Activated CD8-positive, alpha-beta memory T cell treated with anti-CD3 and anti-CD28 coated beads for 4 hours (primary cell): Measurements from ENCODE around the gene FTO.
"Not testable (repeated sequence)": the region's sequence is repeated elsewhere in the genome, so short reads cannot be mapped to it uniquely, and the experiment has no call there.

Source experiments
- DNase-seq, 2 donors: peaks; one replicate each; pipeline ENCODE4 v3.0.0-alpha.2; 2020; ENCODE audit warnings: low read depth in 2 of 2

Gene FTO

DNA sequence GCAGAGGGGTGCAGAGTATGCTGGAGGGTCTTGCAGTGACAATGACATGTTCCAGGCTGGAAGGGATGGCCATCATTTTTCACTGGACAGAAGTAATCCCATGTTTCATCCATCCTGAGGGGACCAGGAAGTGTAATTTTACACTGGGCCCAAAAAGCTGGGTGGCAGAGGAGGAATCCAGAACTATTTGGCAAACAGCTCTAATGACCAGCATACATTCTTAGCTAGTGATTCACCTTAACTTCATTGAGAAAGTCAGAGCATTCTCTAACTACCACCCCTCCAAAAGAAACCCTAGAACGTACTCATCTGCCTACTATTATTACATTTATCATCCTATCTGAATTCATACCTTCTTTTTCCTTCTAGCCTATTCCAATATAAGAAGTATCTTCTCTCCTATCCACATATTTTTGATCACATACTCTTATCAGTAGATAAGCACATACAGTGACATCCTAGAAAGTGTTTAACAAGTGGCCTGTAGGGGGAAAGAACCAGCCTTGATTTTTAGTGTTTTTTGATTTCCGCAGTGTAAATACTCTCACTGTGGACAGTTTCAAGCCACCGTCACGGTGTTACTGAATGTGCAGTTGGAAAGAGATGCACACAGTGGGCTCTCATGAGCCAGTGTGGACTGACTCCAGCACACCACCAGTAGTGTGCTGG lies 118.1 kb downstream of the FTO start:
- no peak for DNase-seq

DNA sequence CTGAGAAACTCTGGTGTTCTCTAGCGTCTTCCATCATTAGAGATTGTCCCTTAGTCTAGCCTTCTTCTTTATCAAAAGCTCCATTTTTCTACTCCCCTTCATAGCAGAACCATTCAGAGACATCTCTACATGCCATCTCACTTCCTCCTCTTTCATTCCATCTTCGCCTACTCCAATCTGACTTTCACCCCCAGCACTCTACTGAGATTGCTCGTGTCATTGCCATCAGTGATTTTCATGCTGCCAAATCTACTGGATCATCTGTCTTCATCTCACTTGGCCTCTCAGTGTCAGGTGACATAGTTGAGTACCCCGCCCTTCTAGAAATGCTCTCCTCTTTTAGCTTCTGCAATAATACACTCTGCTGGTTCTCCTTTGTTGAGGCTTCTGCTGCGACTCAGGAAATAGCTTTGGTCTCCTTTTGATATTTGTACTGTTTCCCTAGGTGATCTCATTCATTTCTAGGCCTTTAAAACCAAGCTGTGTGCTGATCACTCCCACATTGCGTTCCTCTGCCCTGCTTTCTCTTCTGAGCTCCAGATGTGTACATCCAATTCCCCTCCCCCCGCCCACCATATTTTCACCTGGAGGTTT lies 119.1 kb downstream of the FTO start:
- DNase-seq = no peak

DNA sequence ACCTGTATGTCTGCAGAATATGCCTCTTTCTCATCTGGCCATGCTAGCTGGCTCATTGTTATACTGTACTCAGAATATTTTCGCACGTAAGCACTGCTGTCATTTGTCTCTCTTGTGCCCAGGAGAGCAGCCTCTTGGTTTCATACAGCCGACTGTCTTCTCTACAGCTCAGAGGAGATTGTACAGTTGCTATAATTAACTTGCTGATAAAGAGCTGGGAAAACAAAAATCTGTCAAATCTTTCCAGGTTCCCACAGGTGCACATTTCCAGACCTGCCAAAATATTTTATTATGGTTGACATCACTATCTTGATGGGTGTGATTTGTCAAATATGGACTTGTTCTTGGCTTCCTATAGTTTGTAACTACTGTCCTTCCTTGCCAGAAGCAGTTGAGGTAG lies 122.7 kb downstream of the FTO start:
- no peak for DNase-seq

DNA sequence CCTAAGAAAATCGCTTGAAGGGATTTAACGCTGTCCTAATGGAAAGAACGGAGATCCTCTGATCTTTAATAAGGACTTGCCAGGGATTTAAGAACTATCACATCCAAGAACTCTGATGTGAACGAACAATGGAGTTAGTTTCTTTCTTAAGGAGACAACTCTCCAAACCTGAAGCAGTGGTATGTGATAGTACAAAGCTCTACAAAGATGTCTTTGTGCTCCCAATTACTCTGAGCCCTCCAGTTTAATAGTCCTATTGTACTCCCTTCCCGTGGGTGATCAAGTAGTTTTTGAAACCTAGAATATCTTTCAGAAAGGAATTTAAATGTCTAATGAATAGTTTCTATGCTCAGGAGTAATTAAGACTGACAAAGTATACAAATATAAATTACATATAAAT lies 123.8 kb downstream of the FTO start:
- DNase-seq = no peak

DNA sequence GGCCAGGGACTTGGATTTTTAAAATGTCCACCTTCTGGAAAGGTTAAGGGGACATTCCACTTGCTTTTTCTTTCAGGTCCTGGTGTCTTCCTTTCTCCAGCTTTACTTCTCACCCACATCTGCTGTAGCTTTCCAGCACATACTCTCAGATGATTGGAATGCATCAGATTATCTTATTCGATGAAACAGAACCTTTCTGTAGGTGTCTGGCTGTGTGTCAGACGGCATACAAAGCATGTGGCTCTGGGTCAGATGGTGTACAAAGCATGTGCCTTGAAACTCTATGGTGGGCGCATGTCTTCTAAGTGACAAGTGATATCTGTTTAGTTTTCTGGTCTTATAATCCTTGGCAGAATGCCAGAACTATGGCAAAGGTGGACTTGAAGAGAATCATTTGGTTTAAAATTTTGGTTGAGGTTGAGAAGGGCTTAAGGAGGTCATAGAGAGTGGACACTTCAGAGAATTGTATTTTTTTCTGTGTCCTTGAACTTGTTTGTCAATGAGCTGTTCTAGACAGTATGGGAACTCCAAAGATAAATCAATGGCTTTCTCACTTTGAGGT lies 125.3 kb downstream of the FTO start:
- DNase-seq = no peak

DNA sequence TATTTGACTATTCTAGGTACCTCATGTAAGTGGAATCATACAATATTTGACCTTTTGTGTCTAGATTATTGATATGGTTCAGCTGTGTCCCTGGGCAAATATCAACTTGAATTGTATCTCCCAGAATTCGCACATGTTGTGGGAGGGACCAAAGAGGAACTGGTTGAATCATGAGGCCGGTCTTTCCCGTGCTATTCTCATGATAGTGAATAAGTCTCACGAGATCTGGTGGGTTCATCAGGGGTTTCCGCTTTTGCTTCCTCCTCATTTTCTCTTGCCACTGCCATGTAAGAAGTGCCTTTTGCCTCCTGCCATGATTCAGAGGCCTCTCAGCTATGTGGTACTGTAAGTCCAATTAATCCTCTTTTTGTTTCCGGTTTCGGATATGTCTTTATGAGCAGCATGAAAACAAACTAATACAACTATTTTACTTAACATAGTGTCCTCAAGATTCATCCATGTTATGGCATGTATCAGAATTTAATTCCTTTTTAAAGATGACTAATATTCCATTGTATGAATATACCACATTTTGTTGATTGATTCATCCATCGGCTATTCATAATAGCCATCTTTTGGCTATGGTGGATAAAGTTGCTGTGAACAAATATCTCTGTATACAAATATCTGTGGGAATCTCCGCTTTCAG lies 129.1 kb downstream of the FTO start:
- no peak for DNase-seq

DNA sequence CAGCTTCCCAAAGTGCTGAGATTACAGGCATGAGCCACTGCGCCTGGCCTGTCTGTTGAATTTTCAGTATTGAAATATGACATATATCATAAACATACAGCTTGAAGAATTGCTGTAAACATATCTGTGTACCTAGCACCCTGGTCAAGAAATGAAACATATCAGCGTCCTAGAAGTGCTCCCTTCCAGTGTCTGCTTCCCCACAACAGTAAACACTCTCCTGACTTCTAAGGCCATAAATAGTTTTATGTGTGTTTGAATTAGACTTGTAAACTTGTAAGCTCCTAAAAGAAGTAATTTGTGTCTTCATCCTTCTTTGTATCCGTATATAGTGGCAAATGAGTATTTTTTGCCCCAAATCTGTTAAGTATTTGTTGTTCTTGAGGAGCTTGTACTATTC lies 132.2 kb downstream of the FTO start:
- DNase-seq = no peak

DNA sequence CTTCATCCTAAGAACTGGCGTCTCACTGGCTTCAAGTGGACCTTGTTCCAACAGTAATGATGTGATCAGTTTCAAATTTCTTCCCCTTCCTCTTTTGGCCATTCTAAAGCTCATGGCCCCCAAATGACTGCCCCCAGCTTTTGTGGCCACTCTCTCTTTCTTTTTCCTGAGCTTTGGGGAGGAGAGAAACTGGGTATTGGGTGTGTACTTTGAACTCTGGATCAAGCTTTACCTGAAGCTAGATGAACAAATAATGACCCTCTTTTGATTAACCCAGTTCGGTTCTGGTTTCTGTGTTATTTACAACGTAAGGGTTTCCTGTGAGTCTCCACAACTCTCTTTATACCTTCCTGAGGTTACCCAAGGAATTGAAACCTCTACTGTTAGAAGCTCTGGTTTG lies 132.7 kb downstream of the FTO start:
- DNase-seq = no peak

DNA sequence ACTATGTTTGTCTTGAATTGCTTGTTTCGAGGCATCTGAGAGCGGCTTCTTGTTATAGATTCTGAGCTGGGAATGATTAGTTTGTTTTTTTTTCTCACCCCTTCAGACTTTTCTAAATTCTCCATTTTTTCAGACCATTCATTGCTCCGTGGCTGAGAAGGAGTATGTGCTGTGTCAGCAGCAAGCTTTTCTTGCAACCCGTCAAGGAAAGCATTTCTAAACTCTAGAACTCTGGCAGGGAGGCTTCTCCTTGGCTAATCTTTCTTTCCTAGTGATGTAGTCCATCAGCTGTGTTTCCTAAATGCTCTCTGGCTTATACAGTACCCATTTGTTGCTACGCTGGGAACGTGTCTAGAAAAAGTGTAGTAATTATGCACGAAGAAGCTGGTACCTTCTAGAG lies 133.5 kb downstream of the FTO start:
- DNase-seq = no peak

DNA sequence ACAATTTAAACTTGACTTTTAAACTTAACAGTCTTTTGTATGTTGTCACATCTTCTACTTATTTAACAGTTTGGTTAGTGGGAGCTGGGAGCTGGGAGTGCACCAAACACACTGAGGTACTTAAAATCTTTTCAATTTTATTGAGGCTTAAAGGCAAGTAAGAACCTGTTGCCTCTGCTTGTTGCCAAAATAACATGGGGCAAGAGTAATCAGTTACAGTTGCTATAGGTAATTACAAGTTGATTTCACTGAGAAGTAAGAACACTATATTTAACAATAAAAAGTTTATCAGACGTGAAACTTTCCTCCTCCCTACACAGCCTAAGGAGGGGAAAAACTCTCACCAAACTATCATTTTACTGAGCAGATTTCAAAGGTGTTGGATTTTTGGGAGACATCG lies 135.2 kb downstream of the FTO start:
- no peak for DNase-seq

DNA sequence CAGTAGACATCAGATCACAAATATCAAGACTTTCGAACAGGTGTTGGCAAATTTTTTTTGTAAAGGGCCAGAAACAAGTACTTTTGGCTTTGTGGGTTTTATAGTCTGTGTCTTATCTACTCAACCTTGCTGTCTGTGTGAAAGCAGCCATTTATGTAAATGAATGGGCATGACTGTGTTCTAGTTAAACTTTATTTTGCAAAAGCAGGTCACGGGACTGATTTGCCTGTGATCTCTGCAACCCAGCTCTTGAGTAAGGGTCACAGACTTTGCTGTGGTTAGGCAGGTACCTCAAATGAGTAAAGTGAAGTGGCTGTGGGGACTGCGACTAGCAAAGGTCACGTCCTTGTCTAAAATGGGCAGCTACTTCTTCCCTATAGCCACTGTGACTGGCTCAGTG lies 136.5 kb downstream of the FTO start:
- no peak for DNase-seq

DNA sequence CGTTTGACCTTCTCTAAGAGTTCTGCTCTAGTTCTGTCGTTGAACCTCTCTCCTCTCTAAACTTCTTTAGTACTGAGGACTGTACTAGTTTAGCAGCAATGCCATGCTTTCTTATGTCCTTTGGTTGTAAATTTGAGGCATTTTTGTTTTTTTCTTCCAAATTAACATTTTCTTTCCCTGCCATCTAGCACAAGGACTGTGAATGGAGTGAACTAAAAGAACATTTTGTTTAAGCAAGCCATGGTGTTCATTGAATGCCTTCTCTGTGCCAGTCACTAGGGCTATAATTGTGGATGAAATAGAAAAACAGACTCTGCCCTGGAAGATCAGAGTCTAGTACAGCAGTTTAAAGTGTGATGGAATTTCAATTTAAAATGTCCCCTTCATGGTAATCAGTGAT lies 137.9 kb downstream of the FTO start:
- DNase-seq = no peak

DNA sequence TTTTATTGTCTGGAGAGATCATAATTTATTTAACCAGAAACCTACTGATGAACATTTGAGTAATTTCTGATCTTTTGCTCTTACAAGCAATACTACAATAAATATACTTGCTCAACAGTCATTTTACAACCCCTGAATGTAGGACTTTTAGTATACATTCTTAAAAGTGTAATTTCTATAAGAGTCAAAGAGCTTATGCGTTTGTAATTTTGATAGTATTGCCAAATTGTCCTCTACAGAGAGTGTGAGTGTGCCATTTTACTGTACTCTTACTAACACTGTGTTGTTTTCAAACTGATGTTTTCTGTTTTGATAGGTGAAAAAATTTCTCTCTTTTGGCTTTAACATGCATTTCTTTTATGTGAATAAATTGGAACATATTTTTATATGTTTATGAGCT lies 139.1 kb downstream of the FTO start:
- DNase-seq = no peak

DNA sequence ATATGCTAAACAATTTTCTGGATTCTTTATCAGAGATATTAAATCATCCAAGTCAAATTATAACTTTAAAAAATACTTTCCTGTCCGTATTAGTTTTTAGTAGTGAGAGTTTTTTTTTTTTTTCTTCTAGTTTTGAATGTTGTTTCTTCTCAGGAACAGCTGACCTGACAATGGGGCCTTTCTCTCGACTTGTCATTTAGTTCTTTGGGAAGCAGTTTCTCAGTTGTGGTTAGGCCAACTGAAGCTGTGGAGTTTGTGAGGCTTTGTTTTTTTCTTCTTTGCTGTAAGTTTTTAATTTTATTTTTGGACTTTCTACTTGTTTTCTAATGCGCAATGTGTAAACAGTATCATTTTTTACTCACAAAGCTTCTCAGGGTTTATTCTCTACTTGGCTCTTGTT lies 140.8 kb downstream of the FTO start:
- no peak for DNase-seq

DNA sequence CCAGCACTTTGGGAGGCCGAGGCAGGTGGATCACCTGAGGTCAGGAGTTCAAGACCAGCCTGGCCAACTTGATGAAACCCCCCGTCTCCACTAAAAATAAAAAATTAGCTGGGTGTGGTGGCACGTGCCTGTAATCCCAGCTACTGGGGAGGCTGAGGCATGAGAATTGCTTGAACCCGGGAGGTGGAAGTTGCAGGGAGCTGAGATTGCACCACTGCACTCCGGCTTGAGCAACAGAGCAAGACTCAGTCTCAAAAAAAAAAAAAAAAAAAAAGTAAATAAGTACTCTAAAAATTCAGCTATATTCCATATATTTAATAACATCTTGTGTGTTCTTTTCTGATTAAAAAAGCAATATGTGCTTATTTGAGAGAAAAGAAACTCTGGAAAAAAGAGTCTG lies 142.6 kb downstream of the FTO start:
- DNase-seq = not testable (repeated sequence)

DNA sequence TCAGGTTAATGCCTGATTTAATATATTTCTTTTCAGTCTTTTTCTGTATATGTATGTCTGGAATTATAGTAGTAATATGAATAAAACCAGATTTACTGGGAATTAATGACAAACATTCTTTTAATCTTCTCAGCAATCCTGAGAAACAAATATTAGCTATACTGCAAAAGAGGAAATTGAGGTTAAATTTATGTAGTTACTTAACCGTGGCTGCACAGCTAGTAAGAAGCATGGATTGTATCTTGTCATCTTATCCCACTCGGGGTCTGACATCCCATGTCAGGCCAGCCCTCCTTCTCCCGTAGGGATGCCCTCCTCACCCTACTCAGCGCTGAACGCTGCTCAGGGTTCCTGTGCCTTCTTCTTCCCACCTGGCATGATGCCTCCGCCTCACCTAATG lies 143.0 kb downstream of the FTO start:
- DNase-seq = no peak

DNA sequence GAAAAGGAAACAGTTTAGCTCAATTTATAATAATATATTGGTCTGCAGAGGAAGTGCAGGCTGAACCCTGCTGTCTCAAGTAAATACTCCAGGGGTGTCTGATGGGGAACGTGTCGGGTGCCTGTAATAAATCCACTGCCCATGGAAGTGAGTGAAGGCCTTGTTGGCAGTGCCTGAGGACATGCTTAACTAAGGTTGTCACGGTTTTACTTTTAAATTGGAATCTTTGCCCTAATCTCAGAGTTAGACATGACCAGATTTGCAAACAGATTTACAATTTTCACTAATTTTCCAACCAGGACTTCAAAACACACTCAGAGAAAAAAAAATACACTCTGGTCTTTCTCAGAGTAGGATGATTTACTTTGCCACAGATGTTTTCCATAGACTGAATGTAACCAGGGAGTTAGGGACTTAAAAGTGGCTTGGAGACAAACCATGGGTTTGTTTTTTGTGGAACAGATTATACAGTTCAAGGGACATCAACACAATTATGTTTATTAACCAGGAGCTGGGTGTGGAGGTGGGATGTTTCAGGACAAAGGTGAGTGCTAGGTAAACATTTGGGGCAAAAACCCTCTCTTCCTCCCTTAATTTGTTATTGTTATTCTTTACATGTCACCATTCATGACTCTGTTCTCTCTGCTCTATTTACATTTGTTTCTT lies 144.5 kb downstream of the FTO start:
- no peak for DNase-seq

DNA sequence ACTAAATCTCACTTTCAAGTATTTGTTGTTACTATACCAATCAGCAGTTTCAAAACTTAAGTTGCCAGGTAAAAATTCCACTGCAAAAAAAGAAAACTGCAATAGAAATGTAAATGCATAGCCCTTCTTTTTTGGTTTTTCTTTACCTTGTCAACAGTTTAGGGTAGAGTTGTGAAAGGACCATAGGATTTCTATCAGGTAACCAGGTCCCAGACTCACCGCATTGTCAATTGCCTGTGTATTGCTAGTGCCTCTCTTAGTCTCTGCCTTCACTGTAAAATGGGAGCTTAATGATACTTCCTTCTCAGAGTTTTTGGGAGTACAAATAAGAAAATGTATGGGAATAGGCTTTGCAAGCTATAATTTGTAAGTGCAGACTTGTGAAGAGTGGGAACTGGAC lies 145.0 kb downstream of the FTO start:
- DNase-seq = no peak

DNA sequence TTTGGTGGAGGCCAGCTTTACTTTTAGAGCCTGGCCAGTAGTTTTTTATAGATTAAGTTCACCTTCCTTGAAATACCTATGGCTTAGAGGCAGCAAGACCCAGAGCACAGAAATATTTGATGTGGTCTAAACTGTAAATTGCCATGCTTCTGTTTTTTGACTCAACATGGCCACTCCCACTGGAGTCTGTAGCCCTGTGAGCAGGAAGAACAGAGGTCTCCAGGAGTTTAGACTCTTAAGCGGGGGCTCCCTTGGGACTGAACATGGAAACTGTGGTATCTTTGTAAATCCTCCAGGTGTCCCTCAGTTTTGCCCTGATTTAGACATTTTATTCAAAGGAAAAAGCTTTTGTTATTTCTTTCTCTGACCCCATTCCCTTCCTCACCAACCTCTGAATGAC lies 145.6 kb downstream of the FTO start:
- no peak for DNase-seq

DNA sequence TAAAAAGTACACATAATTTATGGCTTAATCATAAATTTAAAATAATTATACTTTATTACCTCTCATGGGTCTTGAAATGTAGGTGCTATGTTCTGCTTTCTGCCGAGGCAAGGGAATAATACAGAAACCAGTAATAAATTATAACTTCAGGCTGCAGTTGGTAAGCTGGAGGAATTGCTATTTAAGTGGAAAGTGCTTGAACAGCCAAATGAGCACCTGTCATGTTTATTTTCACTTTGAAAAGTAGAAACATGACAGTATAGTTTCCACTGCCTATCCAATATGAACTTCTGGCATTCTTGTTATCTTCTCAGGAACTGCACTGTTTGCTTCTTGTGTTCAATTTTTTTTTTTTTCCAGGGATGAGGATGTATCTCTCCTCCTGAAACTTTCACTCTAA lies 146.0 kb downstream of the FTO start:
- no peak for DNase-seq

DNA sequence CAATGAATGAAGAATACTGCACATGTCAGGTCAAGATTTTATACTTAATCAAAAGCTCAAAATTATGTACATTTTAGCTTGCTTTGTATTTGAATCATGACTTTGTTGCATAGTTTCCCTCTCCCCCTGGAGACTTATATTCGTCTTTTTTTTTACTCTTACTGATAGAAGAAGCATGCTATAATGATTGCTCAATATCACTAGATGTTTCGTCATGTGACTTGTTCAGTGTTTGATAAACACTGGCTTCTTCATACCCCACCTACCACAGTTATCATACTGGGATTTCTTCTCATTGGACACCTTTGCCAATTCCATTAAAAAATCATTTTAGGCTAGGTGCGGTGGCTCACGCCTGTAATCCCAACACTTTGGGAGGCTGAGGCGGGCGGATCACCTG lies 148.7 kb downstream of the FTO start:
- DNase-seq = no peak

DNA sequence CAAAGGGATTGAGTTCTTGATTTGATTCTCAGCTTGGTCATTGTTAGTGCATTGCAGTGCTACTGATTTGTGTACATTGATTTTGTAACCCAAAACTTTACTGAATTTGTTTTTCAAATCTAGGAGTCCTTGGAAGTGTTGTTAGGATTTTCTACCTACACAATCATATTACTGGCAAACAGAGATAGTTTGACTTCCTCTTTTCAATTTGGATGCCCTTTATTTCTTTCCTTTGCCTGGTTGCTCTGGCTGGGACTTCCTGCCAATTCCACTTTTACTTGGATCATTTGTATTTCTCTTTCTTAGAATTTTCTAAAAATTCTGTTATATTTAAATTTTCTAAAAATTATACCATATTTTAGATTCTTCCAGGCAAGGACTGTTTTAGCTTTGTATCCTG lies 151.1 kb downstream of the FTO start:
- no peak for DNase-seq

DNA sequence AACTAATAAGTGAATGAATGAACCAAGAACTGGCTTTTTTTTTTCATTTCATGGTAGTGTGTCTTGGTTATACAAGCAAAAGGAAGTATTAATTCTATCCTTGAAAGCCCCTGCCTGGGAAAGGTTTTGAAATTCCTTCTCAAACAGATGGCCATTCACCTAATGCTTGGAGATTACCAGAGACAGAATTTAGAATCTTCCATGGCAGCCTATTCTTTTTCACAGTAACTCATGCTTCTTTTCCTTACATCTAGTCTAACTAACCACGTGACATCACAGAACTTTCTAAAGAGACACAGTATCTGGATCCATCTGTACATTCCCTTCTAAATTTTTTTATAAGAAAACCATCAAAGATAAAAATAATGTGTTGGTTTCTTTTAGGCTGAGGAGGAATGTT lies 151.6 kb downstream of the FTO start:
- DNase-seq = no peak
